ENCODE results near the gene CLDN19. TPM values are rescaled to one million over a fixed set of nuclear protein-coding genes. Genes with fewer than 3 reads are reported as not detected.

Gene CLDN19
- total and polyA plus RNA-seq, 4 donors, result 0.39 to 0.94 TPM; not detected in 2

DNA sequence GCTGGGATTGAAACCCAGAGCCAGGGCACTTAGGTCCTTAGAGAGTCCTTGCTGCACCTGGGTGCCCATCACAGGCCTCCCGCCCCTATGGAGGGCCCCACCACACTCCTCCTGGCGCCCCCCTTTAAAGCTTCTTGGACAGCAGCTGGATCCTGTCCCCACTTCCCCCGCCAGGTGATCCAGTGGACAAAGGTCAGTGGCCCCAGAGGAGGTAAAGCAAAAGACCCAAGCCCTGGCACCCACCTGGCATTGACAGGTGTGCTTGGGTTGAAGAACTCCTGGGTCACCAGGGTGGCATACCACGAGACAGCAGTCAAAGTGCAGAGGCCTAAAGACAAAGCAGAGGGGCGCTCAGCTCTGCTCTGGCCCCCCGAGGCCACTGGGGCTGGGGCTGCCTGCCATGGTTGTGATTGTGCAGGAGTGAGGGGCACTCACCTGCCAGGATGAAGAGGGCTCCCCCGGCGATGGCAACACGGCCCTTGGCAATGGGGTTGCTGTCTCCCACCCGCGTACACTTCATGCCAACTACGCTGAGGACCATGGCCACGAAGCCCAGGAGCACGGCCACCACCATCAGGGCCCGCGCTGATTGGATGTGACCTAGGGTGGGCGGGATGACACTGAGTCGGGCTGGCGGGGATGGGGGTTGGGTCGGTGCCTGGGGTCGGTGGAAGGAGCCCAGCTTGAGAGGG is 1.9 kb downstream of the CLDN19 start:
- no peaks in the 10 kb centered on the region for H3K36me3 ChIP-seq (ENCODE audit: control insufficient read depth in 1 of 2, insufficient read depth in 2 of 2, low read length in 1 of 2)
- no peak overlapping the region for H3K4me3 ChIP-seq (ENCODE audit: low read length in 2 of 2)
- H3K27ac ChIP-seq (ENCODE audit: low read depth in 1 of 2, low read length in 2 of 2), result no peak overlapping the region
- ATAC-seq (ENCODE audit: low FRiP score), result no peak
- no peaks in the 10 kb centered on the region for H3K9me3 ChIP-seq (ENCODE audit: control insufficient read depth, low read length)
- intact Hi-C loops (cut with DNase I), result no loop called here
- no peak for DNase-seq
- H3K4me1 ChIP-seq (ENCODE audit: control insufficient read depth in 1 of 2, insufficient read depth in 2 of 2, low read length in 2 of 2), result no peaks in the 10 kb centered on the region
- WGBS, 2 donors, result 90% methylated on average over 21 of the region's 21 CpGs
- H3K27me3 ChIP-seq (ENCODE audit: control insufficient read depth in 1 of 2, insufficient read depth in 2 of 2, low read length in 1 of 2), result no peaks in the 10 kb centered on the region

DNA sequence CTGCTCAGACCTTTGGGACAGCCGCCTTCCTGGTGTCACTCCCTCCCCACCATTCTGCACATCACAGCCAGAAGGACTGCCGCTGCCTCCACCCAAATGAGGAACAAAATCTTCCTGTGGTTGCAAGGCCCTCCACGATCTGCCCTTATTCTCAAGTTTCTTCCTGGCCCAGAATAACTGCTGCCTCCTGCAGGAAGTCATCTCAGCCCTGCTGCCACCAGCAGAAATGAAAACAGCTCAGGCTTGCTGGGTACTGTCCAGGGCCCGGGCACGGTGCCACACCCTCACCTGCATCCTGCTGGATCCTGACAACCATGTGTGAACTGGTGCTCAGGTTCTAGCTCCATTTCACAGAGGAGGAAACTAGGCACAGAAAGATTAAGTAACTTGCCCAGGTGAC is 2.8 kb downstream of the CLDN19 start:
- 57 to 58% methylated on average over 5 of the region's 5 CpGs for WGBS, 2 donors
- H3K9me3 ChIP-seq (ENCODE audit: control insufficient read depth, low read length), result no peaks in the 10 kb centered on the region
- intact Hi-C loops (cut with DNase I), result no loop called here
- no peaks in the 10 kb centered on the region for H3K4me1 ChIP-seq (ENCODE audit: control insufficient read depth in 1 of 2, insufficient read depth in 2 of 2, low read length in 2 of 2)
- no peak for ATAC-seq (ENCODE audit: low FRiP score)
- no peak for DNase-seq
- H3K27me3 ChIP-seq (ENCODE audit: control insufficient read depth in 1 of 2, insufficient read depth in 2 of 2, low read length in 1 of 2), result no peaks in the 10 kb centered on the region
- no peak overlapping the region for H3K4me3 ChIP-seq (ENCODE audit: low read length in 2 of 2)
- no peaks in the 10 kb centered on the region for H3K36me3 ChIP-seq (ENCODE audit: control insufficient read depth in 1 of 2, insufficient read depth in 2 of 2, low read length in 1 of 2)
- no peak overlapping the region for H3K27ac ChIP-seq (ENCODE audit: low read depth in 1 of 2, low read length in 2 of 2)

DNA sequence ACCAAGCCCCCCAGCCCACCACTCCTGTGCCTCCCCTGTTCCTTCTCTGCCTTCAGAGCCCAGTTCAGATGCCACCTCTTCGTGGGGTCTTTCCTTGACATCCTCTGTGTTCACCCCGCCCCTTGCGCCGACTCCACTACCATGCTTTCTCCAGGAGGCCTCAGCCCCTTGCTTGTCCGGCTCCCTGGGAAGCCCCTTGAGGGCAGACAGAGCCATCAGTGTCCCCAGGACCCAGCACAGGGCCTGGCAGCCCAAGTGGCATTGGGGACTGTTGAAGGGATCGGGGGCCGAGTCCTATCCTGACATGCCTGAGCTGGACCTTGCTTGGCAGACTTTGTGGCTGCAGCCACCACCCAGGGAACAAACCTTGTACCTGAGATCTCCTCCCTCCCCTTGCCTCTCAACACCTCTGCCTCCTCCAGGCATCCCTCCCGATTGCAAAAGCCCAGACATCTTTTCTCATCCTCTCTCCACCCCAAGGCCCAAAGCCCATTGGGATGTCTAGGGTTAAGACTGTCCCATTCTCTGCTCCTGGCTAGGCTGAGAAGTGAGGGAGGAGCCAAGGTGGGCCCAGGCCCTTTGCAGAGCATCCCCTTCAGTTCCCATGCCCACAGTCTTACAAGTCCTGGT is 3.4 kb downstream of the CLDN19 start:
- Histone ChIP-seq H3K27me3 (ENCODE audit: control insufficient read depth in 1 of 2, insufficient read depth in 2 of 2, low read length in 1 of 2) (no peaks in the 10 kb centered on the region), H3K4me3 (ENCODE audit: low read length in 2 of 2) (no peak overlapping the region), H3K36me3 (ENCODE audit: control insufficient read depth in 1 of 2, insufficient read depth in 2 of 2, low read length in 1 of 2) (no peaks in the 10 kb centered on the region), H3K27ac (ENCODE audit: low read depth in 1 of 2, low read length in 2 of 2) (no peak overlapping the region), H3K4me1 (ENCODE audit: control insufficient read depth in 1 of 2, insufficient read depth in 2 of 2, low read length in 2 of 2) (no peaks in the 10 kb centered on the region), H3K9me3 (ENCODE audit: control insufficient read depth, low read length) (no peaks in the 10 kb centered on the region)
- WGBS, 2 donors, result 86 to 92% methylated on average over 8 of the region's 8 CpGs
- intact Hi-C loops (cut with DNase I), result no loop called here
- DNase-seq (no peak), ATAC-seq (ENCODE audit: low FRiP score) (no peak)

DNA sequence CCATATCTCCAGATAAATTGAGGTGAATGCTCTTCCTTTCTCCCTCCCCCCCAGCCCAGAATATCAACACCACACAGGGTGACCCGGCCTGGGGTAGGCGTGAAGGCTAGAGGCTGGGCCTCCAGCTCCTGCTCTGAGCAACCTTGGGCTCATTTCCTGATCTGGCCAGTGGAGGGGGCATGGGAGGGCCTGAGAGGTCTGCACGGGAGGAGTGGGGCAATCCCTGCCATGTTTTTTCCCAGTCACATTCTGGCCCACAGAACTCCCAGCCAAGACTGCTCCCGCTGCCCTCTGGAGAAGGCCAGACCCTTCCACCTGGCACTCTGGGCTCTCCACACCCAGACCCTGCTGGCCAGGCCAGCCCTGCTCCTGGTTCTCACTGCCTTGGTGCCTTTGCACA is 3.9 kb downstream of the CLDN19 start:
- intact Hi-C loops (cut with DNase I), result no loop called here
- Histone ChIP-seq H3K4me3 (ENCODE audit: low read length in 2 of 2) (no peak overlapping the region), H3K27ac (ENCODE audit: low read depth in 1 of 2, low read length in 2 of 2) (no peak overlapping the region), H3K9me3 (ENCODE audit: control insufficient read depth, low read length) (no peaks in the 10 kb centered on the region), H3K4me1 (ENCODE audit: control insufficient read depth in 1 of 2, insufficient read depth in 2 of 2, low read length in 2 of 2) (no peaks in the 10 kb centered on the region), H3K36me3 (ENCODE audit: control insufficient read depth in 1 of 2, insufficient read depth in 2 of 2, low read length in 1 of 2) (no peaks in the 10 kb centered on the region), H3K27me3 (ENCODE audit: control insufficient read depth in 1 of 2, insufficient read depth in 2 of 2, low read length in 1 of 2) (no peaks in the 10 kb centered on the region)
- whole genome bisulfite sequencing, 2 donors, result 67 to 76% methylated on average over 4 of the region's 4 CpGs
- DNase-seq (no peak), ATAC-seq (ENCODE audit: low FRiP score) (no peak)

DNA sequence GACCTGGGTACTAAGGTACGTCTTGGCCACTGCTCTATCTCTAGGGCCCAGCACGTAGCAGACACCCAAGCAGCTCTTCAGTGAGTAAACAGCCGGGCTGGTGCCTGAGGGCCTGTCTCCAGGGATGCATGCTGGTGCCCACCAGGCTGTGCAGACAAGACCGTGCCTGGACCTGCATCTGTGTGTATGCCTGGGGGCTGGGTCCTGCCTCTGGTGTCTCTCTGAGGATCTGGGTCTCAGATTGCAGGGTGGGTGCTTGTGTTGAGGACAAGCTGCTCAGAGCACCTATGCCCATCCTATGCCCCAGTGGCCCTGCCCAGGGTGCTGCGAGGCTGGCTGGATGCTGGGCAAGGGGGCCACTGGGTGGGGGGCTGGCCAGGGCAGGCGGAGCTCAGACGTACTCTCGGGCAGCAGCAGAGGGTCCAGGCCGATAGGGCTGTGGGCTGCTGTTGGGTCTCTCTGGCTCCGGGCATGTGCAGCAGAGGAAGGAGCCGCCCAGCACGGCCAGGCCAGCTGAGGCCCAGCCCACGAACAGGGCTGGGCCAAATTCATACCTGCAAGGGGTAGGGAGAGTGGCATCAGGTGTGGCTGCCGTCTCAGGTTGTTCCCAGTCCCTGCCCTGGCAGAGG is 4.4 kb downstream of the CLDN19 start:
- ATAC-seq (ENCODE audit: low FRiP score) (no peak), DNase-seq (no peak)
- H3K9me3 ChIP-seq (ENCODE audit: control insufficient read depth, low read length), result no peaks in the 10 kb centered on the region
- no peaks in the 10 kb centered on the region for H3K27me3 ChIP-seq (ENCODE audit: control insufficient read depth in 1 of 2, insufficient read depth in 2 of 2, low read length in 1 of 2)
- H3K27ac ChIP-seq (ENCODE audit: low read depth in 1 of 2, low read length in 2 of 2), result no peak overlapping the region
- WGBS, 2 donors, result 86 to 87% methylated on average over 14 of the region's 14 CpGs
- no peaks in the 10 kb centered on the region for H3K36me3 ChIP-seq (ENCODE audit: control insufficient read depth in 1 of 2, insufficient read depth in 2 of 2, low read length in 1 of 2)
- H3K4me1 ChIP-seq (ENCODE audit: control insufficient read depth in 1 of 2, insufficient read depth in 2 of 2, low read length in 2 of 2), result no peaks in the 10 kb centered on the region
- intact Hi-C loops (cut with DNase I), result no loop called here
- no peak overlapping the region for H3K4me3 ChIP-seq (ENCODE audit: low read length in 2 of 2)

DNA sequence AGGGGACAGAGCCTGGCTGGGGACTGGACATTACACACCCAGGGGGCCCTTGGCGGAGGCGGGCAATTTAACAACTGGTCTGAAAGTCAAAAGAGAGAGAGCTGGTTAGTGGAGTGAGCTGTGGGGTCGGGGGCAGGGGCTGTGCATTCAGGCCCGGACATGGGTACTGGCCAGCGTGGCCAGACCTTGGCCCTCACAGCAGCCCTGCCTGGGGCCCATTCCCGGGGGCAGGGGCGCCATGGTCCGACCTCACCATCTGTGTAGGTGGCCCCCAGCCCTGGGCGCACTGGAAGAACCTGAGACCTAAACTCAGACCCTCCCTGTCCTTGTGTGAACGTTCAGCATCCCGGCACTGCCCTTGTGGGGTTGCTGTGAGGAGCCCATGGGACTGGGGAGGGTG is 5.0 kb downstream of the CLDN19 start:
- H3K27ac ChIP-seq (ENCODE audit: low read depth in 1 of 2, low read length in 2 of 2), result no peak overlapping the region
- no peaks in the 10 kb centered on the region for H3K9me3 ChIP-seq (ENCODE audit: control insufficient read depth, low read length)
- no peaks in the 10 kb centered on the region for H3K27me3 ChIP-seq (ENCODE audit: control insufficient read depth in 1 of 2, insufficient read depth in 2 of 2, low read length in 1 of 2)
- H3K36me3 ChIP-seq (ENCODE audit: control insufficient read depth in 1 of 2, insufficient read depth in 2 of 2, low read length in 1 of 2), result no peaks in the 10 kb centered on the region
- intact Hi-C loops (cut with DNase I), result no loop called here
- 84 to 86% methylated on average over 11 of the region's 11 CpGs for WGBS, 2 donors
- DNase-seq, result no peak
- no peak for ATAC-seq (ENCODE audit: low FRiP score)
- no peak overlapping the region for H3K4me3 ChIP-seq (ENCODE audit: low read length in 2 of 2)
- no peaks in the 10 kb centered on the region for H3K4me1 ChIP-seq (ENCODE audit: control insufficient read depth in 1 of 2, insufficient read depth in 2 of 2, low read length in 2 of 2)

DNA sequence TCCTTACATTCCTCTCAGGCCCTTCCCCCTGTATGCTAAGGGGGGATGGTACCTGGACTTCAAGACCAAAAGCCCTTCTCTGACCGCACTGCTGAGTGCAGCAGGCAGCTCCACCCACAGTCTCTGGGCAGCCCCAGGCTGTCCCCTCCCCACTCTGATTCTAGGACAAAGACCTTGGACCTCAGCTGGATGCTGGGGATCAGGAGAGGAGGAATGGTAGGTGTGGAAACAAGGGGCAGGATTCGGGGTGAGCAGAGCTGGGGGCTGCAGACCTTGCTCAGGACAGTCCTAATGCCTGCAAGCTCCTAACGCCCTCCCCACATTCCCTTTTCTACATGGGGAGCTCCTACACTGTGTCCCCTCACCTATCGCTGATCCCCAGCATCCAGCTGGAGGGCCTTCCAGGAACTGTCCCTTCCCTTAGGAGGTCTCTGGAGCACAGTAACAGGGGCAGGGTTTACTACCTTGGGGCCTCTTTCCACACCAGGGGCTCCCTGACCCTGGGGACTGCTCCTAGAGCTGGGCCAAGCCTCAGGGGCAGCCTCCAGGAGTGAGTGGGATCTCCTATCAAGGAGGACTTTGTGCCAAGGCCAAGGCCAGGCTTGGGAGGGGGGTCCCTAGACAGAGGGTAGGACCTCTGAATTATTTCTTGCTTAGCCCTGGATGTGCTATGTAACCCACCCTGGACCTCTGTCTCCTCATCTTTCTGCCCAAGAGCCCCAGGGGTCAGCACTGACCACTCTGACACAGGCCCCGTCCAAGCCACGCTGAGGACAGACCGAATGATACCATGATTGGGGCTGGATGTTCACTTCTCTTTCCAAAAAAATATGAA is 5.6 kb downstream of the CLDN19 start:
- intact Hi-C loops (cut with DNase I), result no loop called here
- Histone ChIP-seq H3K4me3 (ENCODE audit: low read length in 2 of 2) (no peak overlapping the region), H3K27ac (ENCODE audit: low read depth in 1 of 2, low read length in 2 of 2) (no peak overlapping the region), H3K9me3 (ENCODE audit: control insufficient read depth, low read length) (no peaks in the 10 kb centered on the region), H3K27me3 (ENCODE audit: control insufficient read depth in 1 of 2, insufficient read depth in 2 of 2, low read length in 1 of 2) (no peaks in the 10 kb centered on the region), H3K36me3 (ENCODE audit: control insufficient read depth in 1 of 2, insufficient read depth in 2 of 2, low read length in 1 of 2) (no peaks in the 10 kb centered on the region), H3K4me1 (ENCODE audit: control insufficient read depth in 1 of 2, insufficient read depth in 2 of 2, low read length in 2 of 2) (no peaks in the 10 kb centered on the region)
- ATAC-seq (ENCODE audit: low FRiP score) (no peak), DNase-seq (no peak)
- WGBS, 2 donors, result 92 to 98% methylated on average over 7 of the region's 7 CpGs

DNA sequence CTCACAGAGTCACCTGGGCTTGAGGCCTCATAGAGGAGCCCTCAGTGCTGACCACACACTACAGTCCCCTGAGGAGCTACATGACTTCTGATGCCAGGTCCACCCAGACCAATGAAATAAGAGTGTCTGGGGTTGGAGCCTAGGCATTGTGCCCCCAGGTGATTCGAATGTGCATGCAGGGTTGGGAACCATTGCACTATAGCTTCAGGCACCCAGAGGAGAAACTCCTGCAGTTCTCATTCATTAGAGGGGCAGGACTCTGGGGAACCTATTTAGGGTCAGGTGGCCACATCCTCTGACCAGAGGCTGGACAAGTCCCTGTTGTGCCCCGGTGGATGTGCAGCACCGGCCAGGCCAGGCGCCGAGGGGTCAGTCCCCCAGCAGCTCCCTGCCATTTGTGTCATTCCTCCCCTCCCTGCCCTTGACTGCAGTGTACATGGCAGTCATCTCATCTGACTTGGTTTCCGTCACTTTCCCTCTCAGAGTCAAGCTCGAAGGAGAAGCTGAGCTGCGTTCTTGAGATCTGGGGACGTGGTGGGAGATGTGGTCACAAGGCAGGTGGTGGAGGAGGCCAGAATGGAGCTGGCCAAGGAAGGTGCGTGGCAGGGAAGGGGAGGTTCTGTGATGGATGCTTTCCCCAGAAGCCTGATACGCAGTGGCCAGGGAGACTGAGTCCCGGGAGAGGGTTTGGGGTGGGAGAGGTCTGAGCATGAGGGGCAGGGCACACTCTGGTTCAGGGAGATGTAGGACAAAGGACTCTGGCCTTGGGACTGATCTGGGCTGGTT is 6.4 kb downstream of the CLDN19 start:
- DNase-seq, result peak in 1 of 2 donors; percentile 43
- no peak overlapping the region for H3K27ac ChIP-seq (ENCODE audit: low read depth in 1 of 2, low read length in 2 of 2)
- no peaks in the 10 kb centered on the region for H3K36me3 ChIP-seq (ENCODE audit: control insufficient read depth in 1 of 2, insufficient read depth in 2 of 2, low read length in 1 of 2)
- H3K4me1 ChIP-seq (ENCODE audit: control insufficient read depth in 1 of 2, insufficient read depth in 2 of 2, low read length in 2 of 2), result no peaks in the 10 kb centered on the region
- ATAC-seq (ENCODE audit: low FRiP score), result no peak
- H3K27me3 ChIP-seq (ENCODE audit: control insufficient read depth in 1 of 2, insufficient read depth in 2 of 2, low read length in 1 of 2), result no peaks in the 10 kb centered on the region
- H3K4me3 ChIP-seq (ENCODE audit: low read length in 2 of 2), result no peak overlapping the region
- no peaks in the 10 kb centered on the region for H3K9me3 ChIP-seq (ENCODE audit: control insufficient read depth, low read length)
- intact Hi-C loops (cut with DNase I), result no loop called here
- 87 to 91% methylated on average over 12 of the region's 12 CpGs for WGBS, 2 donors

All from aorta (tissue), 5 donors.